GM19467 (cell line): Measurements from ENCODE around the gene MBOAT1.

Experiments used
- ATAC-seq: cut with Tn5 transposase; IDR thresholded peaks from one replicate; pipeline ENCODE4 v1.9.1; 2021; ENCODE audit warnings: mild to moderate bottlenecking, moderate library complexity; ENCODE audit not compliant: unreplicated experiment

MBOAT1 gene

GRCh38 chr6:20235041-20235440 is 22.8 kb upstream of the MBOAT1 start:
- no peak for ATAC-seq

GRCh38 chr6:20234136-20234535 is 21.9 kb upstream of the MBOAT1 start:
- no peak for ATAC-seq

- no peak for ATAC-seq
These were observed 20.9 kb upstream of the MBOAT1 start for GRCh38 chr6:20233007-20233730.

GRCh38 chr6:20232188-20232587 is 19.9 kb upstream of the MBOAT1 start:
- ATAC-seq: no peak

GRCh38 chr6:20230401-20231119 is 18.3 kb upstream of the MBOAT1 start:
- ATAC-seq: no peak

- ATAC-seq: no peak
These were observed 17.6 kb upstream of the MBOAT1 start for GRCh38 chr6:20229881-20230280.

GRCh38 chr6:20227350-20227749 is 15.1 kb upstream of the MBOAT1 start:
- ATAC-seq: no peak

GRCh38 chr6:20223141-20223540 is 10.9 kb upstream of the MBOAT1 start:
- no peak for ATAC-seq

- no peak for ATAC-seq
These were observed 9.2 kb upstream of the MBOAT1 start for GRCh38 chr6:20221421-20221820.

- no peak for ATAC-seq
These were observed 8.1 kb upstream of the MBOAT1 start for GRCh38 chr6:20220359-20220758.

- no peak for ATAC-seq
These were observed 5.6 kb upstream of the MBOAT1 start for GRCh38 chr6:20217891-20218290.

GRCh38 chr6:20217324-20217855 is 5.1 kb upstream of the MBOAT1 start:
- no peak for ATAC-seq

GRCh38 chr6:20215310-20215709 is 3.0 kb upstream of the MBOAT1 start:
- ATAC-seq: no peak

- ATAC-seq: no peak
These were observed 1.1 kb upstream of the MBOAT1 start for GRCh38 chr6:20213271-20213798.

- ATAC-seq: peak; percentile 11
These were observed 303 bp downstream of the MBOAT1 start for GRCh38 chr6:20211941-20212391.

GRCh38 chr6:20211037-20211940 is 980 bp downstream of the MBOAT1 start:
- peak; percentile 21 for ATAC-seq

- no peak for ATAC-seq
These were observed 2.1 kb downstream of the MBOAT1 start for GRCh38 chr6:20210158-20210557.

- no peak for ATAC-seq
These were observed 3.4 kb downstream of the MBOAT1 start for GRCh38 chr6:20208687-20209378.

- no peak for ATAC-seq
These were observed 5.2 kb downstream of the MBOAT1 start for GRCh38 chr6:20207088-20207418.

GRCh38 chr6:20205722-20206161 is 6.5 kb downstream of the MBOAT1 start:
- ATAC-seq: no peak
